ENCODE measurements around the gene ST3GAL4. TPM values are rescaled to one million over a fixed set of nuclear protein-coding genes. Genes with fewer than 3 reads are reported as not detected.

ST3GAL4 gene
- total RNA-seq, 1 donor from 2014 or later: 8.8 TPM

DNA sequence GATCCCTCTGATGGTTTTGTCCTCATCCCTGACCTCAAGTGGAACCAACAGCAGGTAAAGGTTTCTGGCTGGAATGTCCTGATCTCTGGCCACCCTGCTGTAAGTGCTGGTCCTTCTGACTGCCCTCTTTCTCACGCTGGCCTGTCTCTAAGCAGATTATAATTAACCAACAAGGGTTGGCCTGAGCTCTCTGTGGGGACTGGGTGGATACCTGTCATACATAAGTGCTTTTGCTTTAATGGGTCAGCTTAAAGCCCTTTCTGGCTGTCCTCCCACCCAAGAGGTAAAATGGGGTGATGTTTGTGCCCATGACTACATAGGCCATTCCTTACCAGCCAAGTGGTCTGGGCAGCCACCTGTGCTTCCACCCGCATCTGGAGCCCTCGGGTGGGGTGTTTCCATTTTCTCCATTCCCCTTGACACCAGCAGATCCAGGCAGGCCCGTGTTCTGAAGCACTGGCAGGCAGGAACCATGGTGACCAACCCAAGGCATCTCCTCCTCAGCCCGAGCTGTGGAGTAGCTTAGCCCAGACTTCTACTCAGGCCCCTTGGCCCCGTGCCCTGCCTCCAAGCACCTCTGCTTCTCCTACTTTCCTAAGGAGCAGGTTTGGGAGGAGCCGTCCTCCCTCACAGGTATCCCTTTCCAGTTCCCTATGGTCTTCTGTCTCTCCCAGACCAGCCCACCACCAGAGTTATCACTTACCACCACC, 17.0 kb upstream of the ST3GAL4 start:
- TF ChIP-seq, protein P1, sequence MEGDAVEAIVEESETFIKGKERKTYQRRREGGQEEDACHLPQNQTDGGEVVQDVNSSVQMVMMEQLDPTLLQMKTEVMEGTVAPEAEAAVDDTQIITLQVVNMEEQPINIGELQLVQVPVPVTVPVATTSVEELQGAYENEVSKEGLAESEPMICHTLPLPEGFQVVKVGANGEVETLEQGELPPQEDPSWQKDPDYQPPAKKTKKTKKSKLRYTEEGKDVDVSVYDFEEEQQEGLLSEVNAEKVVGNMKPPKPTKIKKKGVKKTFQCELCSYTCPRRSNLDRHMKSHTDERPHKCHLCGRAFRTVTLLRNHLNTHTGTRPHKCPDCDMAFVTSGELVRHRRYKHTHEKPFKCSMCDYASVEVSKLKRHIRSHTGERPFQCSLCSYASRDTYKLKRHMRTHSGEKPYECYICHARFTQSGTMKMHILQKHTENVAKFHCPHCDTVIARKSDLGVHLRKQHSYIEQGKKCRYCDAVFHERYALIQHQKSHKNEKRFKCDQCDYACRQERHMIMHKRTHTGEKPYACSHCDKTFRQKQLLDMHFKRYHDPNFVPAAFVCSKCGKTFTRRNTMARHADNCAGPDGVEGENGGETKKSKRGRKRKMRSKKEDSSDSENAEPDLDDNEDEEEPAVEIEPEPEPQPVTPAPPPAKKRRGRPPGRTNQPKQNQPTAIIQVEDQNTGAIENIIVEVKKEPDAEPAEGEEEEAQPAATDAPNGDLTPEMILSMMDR (IDR thresholded peaks at IDR 0.05; ENCODE audit: unreplicated experiment): no peak
- Mint-ChIP-seq H3K36me3 (ENCODE audit: insufficient read depth) (peaks cover 9% of the 10 kb centered on the region), H3K4me3 (ENCODE audit: low read depth) (no peak overlapping the region), H3K27me3 (no peaks in the 10 kb centered on the region), H3K27ac (no peak overlapping the region), H3K4me1 (ENCODE audit: low read depth) (peaks cover 12% of the 10 kb centered on the region), H3K9me3 (ENCODE audit: low read depth) (no peaks in the 10 kb centered on the region)
- no peak for DNase-seq (ENCODE audit: low spot score, unreplicated experiment)

DNA sequence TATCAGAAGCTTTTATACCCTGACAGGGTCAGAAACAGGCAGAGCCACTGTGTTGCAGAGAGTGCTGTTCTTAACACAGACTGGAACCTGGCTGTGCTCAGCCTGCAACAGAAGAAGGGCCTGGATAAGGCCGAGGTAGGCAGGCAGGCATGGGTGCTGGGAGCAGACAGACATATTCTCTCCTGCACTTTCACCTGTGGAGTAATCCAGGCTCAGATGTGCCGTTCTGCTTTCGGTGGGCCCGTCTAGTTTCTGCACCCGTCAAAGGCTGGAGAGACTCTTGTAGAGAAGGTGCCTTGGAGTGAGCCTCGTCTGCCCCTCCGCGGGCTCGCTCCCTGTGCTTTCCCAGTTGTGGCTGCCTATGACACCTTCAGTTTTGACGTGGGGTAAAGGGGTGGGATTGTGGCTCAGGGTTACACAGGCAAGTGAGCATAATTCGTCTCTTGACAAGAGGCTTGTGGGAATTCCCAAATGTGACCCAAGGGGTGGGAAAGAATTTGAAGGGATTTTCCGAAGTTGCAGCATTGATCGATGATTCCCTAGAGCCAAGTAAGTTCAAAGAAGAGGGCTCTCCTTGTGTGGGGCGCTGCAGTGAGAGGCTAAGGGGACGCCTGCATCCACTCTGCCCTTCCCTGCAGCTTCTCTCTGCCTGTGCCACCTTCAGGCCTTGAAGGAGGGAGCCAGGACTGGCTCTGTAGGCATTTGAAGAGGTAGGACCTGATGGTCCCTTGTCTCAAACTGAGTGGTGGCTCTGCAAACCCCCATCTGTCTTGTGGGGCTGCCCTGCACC, 16.2 kb upstream of the ST3GAL4 start:
- no peak overlapping the region for H3K4me3 Mint-ChIP-seq (ENCODE audit: low read depth)
- H3K27me3 Mint-ChIP-seq: no peaks in the 10 kb centered on the region
- DNase-seq (ENCODE audit: low spot score, unreplicated experiment): no peak
- no peak overlapping the region for H3K27ac Mint-ChIP-seq
- H3K36me3 Mint-ChIP-seq (ENCODE audit: insufficient read depth): peaks cover 8% of the 10 kb centered on the region
- TF ChIP-seq, protein P1 (IDR thresholded peaks at IDR 0.05; ENCODE audit: unreplicated experiment): no peak
- H3K4me1 Mint-ChIP-seq (ENCODE audit: low read depth): peaks cover 12% of the 10 kb centered on the region
- H3K9me3 Mint-ChIP-seq (ENCODE audit: low read depth): no peaks in the 10 kb centered on the region

- no peak for DNase-seq (ENCODE audit: low spot score, unreplicated experiment)
- TF ChIP-seq, protein P1 (IDR thresholded peaks at IDR 0.05; ENCODE audit: unreplicated experiment): no peak
- H3K9me3 Mint-ChIP-seq (ENCODE audit: low read depth): no peaks in the 10 kb centered on the region
- H3K4me3 Mint-ChIP-seq (ENCODE audit: low read depth): no peak overlapping the region
- H3K27ac Mint-ChIP-seq: no peak overlapping the region
- peaks cover 12% of the 10 kb centered on the region for H3K4me1 Mint-ChIP-seq (ENCODE audit: low read depth)
- H3K27me3 Mint-ChIP-seq: no peaks in the 10 kb centered on the region
- peaks cover 7% of the 10 kb centered on the region for H3K36me3 Mint-ChIP-seq (ENCODE audit: insufficient read depth)
Measured at GRCh38 chr11:126339863-126340434, 15.5 kb upstream of the ST3GAL4 start.

DNA sequence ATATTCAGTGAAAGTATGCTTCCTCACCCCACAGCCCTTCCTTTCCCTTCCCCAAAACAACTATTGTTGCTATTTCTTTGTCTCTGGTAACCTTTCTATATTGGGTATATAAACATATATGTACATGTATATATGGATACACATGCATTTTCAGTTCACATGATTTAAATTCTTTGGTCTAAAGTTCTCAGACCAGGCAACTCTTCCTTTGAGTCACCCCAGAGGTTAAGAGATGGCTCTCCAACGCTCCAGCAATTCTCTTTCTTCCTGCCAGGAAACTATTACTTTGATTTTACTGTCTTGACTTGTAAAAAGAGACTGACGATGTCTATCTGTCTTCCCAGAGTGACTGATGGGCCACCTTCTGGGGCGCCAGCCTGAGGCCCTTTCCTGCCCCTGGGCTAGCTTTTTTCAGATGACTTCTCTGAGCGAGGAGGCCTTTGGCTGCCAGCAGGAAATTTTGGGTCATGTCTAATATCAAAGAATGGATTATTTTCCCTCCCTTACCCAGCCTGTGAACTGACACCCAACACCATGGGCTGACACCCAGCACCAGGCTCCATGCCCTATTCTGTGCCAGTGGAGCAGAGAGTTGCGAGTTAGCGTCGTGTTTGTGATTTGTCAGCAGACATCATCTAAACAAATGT, 14.4 kb upstream of the ST3GAL4 start:
- DNase-seq (ENCODE audit: low spot score, unreplicated experiment): no peak
- H3K27ac Mint-ChIP-seq: no peak overlapping the region
- no peaks in the 10 kb centered on the region for H3K9me3 Mint-ChIP-seq (ENCODE audit: low read depth)
- H3K4me1 Mint-ChIP-seq (ENCODE audit: low read depth): peaks cover 15% of the 10 kb centered on the region
- H3K27me3 Mint-ChIP-seq: no peaks in the 10 kb centered on the region
- H3K4me3 Mint-ChIP-seq (ENCODE audit: low read depth): no peak overlapping the region
- TF ChIP-seq, protein P1 (IDR thresholded peaks at IDR 0.05; ENCODE audit: unreplicated experiment): no peak
- peaks cover 6% of the 10 kb centered on the region for H3K36me3 Mint-ChIP-seq (ENCODE audit: insufficient read depth)

- H3K9me3 Mint-ChIP-seq (ENCODE audit: low read depth): no peaks in the 10 kb centered on the region
- H3K27ac Mint-ChIP-seq: no peak overlapping the region
- no peak overlapping the region for H3K4me3 Mint-ChIP-seq (ENCODE audit: low read depth)
Measured at GRCh38 chr11:126341760-126342161, 13.7 kb upstream of the ST3GAL4 start.

More at GRCh38 chr11:126341760-126342161, 13.7 kb upstream of the ST3GAL4 start:
- TF ChIP-seq, protein P1 (IDR thresholded peaks at IDR 0.05; ENCODE audit: unreplicated experiment): no peak
- Mint-ChIP-seq H3K27me3 (no peaks in the 10 kb centered on the region), H3K4me1 (ENCODE audit: low read depth) (peaks cover 18% of the 10 kb centered on the region), H3K36me3 (ENCODE audit: insufficient read depth) (peaks cover 4% of the 10 kb centered on the region)
- no peak for DNase-seq (ENCODE audit: low spot score, unreplicated experiment)
